Femur (tissue), 1 donor: ENCODE results near the gene CEP128.

Experiments used
- DNase-seq: peaks from one replicate; pipeline ENCODE4 v3.0.0-alpha.2; 2017

CEP128 gene

DNA sequence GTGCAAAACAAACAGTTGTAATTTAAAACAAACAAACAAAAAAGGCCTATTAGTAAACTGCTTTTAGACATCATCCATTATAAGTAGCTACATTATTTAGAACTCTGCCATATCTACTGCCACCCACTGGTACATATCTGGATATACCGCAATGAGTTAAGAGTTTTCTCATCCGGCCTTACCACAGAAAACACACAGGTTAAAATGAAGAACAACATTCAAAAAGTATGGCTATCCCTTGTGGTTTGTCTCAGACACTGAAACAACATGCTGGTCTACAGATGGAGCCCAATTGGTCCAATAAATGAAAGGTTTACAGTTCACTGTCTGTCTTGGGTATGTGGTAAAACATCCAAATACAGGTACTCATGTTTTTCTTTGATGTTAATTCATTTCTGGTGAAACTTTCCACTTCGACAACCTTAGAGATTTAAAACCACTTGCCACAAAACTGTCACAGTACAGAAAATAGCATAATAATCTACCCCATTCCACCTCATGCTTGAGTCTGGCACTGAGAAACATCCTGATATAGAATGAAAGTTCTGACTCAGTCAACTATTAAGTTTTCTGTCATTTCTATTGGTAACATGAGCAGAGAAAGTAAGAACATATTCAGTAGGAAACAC, 354.3 kb downstream of the CEP128 start:
- DNase-seq, result no peak

DNA sequence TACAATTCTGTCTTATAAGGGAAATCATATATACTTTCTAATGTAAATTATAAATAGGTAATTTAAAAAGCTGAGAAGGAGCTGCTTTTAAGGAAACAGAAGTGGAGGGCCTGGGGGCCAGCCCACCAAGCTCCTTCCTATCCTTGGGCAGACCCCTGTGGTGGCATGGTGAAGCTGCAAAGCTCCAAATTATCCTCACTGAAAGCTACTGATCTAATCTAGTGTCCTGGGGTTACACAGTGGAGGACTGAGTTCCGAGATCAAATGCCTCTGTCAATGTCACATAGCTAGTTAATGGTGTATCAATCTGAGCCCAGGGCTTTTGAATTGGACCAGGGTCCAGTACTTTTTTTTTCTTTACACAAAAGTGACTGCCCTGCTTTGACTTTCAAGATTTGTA, 355.4 kb downstream of the CEP128 start:
- DNase-seq, result no peak

DNA sequence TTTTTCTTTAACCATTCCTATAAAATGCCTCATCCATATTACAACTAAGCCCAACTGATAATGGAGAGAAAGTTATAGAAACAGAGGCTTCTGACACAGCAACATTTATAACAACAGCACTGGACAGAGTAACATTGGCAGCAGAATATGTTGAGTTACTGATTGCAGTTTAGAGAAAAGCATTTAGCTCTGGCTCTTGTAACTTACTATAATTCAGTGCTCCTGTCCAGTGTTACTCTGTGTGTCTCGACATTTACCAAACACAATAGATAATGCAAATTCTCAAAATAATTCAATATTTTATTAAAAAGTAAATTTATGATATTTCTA, 356.1 kb downstream of the CEP128 start:
- DNase-seq, result no peak

DNA sequence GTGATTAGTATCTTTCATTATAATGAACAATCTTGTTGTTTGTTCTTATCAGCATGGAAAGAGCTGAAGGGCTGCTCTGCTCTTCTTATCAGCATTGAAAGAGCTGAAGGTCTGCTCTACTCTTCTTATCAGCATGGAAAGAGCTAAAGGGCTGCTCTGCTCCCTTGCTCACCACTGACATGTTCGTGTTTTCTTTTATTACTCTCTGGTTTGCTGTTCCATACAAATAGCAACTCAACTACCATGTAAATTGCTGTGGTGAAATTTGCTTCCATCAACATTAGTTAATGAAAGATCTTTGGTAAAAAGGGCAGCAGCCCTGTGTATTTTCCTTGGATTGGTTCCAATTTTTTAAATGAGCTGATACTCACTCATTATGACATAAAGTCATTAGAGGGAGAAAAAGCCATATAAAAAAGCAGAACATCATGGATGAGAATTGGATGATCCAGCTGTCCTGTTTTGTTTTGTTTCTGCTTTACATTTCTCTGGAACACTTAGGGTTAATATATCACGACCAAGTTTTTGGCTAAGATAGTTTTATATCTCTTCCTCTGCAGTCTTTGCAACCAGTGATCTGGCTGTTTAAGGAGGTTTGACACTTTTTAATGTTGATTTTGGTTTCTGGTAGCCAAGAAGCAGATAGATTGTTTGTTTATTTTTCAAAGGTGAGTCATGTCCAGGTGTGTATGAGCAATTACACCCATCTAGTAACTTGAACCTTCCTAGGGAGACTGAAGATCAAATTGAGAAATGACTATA, 356.6 kb downstream of the CEP128 start:
- no peak for DNase-seq

DNA sequence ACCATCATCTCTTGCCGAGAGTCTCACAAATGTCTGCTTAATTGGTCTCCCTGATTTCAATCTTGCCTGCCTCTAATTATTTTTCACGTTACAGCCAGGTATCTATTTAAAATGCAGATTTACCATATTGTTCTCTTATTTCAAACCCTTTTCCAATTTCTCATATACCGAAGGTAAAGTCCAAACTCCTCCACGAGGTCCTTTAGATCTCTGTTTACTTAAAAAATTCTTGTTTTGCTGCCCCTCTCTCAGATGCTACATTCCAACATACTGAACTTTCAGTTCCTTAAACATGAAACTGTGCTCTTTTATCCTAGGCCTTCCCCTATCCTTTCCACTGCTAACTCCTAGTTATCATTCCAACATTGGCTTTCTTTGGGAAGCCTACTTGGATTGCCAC, 363.9 kb downstream of the CEP128 start:
- no peak for DNase-seq

DNA sequence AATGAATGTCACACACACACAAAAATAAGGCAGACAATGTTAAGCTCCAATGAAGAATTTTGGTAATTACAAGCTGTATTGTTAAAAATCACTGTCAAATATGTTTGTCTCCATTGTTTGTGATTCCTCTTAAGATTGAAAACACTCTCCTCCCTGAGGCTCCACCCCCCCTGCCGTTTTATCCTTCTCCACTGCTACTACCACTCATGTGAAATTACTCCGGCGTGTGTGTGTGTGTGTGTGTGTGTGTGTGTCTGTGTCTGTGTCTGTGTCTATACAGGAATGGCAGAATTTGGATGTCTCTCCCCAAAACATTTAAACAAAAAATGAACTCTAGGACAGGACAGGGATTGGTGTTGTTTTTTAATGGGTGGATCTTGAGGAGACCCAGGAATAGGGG, 365.1 kb downstream of the CEP128 start:
- DNase-seq, result no peak

DNA sequence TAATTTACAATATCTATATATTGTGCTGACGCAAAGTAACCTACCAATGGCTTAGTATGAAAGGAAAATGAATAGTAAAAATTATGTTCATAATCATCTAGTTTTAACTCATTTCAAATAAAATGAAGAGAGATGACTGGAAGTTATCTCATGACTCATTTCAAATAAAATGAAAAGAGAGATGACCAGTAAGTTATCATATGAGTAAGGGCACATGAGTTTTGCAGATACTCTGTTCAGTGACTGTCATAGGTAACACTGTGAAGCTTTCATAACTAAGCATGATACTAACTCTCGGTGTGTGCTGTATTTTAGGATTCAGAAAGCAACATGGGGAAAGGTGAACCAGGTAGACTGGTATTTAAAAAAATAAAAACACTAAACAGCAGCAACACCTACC, 365.8 kb downstream of the CEP128 start:
- no peak for DNase-seq

DNA sequence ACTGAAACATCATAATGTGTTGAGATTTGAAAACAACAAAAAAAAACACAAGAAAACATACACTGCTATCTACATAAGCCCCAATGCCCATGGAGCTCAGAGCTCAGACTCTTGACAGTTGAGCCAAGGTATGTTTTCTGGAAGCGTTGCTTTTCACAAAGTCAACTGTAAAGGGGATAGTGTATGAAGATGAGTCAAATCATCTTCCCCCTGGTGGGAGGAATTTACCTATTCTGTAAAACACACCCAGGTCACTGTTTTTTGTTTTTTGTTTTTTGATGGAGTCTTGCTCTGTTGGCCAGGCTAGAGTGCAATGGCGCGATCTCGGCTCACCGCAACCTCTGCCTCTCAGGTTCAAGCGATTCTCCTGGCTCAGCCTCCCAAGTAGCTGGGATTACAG, 368.9 kb downstream of the CEP128 start:
- DNase-seq, result no peak

DNA sequence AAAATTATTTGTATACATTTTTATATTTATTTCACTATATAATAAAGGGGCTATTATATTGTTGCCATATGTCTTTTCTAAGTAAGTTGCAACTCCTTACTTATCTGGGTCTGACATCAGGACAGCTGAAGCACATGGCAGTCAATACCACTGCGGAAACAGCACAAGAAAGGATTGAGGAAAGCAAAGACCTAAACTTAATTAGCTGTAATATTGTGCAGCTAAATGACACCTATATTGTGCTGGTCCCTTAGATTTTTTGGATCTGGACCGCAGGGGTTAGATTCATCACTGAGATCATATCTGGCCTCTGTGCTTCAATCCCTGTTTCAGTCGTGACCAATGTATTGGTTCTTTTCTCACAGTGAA, 370.6 kb downstream of the CEP128 start:
- no peak for DNase-seq

DNA sequence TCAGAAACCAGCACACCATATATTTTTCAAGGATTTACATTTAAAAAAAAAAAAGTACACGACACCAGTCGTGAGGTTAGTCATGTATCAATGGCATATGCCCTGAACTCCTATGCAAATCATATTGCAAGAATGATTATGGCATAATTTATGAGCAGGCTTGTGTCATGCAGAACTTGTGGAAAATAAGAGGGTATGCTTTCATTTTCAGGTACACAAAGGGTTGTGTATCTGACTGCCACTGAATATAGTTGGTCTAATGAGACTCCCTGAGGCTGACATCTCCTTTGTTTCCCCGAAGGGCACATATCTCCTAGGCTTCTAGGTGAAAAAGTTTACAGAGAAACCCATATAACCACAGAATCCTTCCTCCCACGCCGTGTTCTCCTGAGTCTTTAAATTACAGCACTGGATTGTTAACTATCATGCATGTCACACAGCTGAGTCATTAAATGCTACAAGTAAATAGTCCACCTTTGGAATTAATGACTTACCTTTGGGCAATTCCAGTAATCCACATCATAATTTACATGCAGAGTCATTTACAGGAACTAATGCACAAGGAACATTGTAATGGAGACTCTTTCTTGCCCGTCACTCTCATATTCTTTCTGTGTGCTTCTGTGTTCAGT, 373.5 kb downstream of the CEP128 start:
- no peak for DNase-seq

DNA sequence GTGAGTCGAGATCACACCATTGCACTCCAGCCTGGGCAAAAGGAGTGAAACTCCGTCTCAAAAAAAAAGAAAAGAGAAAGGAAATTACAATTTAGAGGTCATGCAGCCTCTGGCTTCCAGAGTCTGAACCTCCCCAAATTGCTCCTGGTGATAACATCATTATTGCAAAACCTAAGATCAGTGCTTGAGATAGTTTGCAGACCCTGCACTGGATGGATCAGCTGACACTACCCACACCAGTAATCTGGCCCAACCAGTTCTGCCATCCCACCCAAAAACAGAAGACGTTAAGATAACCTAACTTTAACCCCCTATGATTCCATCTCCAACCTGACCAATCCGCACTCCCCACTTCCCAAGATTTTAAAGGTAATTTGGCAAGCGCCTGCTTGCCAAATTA, 376.5 kb downstream of the CEP128 start:
- no peak for DNase-seq

DNA sequence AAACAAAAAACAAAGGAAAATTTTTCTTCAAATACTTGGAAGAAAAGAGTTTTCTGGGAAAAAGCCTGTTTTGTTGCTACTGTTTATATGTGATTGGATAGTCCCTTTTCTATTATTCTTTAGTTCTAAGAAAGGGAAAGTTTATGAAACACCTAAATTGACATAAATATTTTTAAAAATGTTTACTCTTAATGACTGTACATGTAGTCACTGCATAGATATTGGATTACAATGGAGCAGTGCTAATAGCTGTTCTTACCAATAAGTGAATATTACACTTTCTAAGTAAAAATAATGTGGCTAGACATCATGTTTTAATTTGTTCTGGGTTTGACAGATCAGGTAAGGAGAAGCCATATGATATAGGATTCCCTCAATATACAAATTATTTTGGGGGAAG, 377.5 kb downstream of the CEP128 start:
- DNase-seq, result no peak

DNA sequence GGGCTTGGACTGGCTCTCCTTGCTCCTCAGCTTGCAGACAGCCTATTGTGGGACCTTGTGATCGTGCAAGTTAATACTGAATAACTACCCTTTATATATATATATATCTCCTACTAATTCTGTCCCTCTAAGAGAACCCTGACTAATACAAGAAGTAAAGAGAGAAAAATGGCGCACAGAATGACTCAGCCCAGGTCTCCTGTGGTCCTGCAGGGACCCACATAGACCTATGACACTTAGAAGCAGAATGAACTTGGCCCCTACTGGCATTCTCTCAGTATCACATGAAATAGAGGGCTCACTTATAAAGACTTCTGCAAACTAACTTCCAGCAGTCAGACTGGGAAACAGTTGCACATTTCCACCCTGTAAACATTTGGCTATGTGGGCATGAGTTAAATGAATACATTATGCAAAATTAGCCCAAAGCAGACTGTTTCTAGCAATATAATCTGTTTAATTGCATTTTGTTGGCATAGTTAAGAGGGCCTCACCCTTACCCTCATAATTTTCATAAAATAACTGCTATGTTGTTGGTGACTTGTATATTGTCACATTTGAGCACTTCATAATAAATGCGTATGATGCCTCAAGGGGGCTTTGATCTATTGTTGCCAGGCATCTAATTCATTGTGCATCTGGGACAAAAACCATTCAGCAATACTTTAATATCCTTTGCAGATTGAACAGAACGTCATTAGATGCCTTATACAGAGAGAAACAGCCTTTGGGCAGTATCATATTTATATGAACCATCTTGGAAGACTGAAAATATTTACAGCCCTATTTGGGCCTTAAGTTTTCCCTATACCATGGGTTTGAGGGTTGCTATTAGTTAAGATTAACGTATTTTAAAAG, 380.5 kb downstream of the CEP128 start:
- DNase-seq, result no peak

DNA sequence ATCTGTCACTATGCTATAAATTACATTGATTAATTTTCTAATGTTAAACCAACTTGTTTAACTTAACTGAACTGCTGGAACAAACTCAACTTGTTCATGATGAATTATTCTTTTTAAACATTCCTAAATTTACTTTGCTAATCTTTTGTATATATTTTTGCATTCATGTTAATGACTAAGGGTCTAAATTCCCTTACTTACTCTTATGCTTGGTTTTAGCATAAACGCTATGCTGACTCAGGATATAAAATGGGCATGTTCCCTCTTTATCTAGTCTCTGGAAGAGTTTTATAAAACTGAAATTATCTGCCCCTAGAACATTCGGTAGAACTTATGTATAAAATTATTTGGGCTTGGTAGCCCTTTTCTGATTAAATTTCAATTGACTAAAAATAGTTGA, 387.4 kb downstream of the CEP128 start:
- no peak for DNase-seq

DNA sequence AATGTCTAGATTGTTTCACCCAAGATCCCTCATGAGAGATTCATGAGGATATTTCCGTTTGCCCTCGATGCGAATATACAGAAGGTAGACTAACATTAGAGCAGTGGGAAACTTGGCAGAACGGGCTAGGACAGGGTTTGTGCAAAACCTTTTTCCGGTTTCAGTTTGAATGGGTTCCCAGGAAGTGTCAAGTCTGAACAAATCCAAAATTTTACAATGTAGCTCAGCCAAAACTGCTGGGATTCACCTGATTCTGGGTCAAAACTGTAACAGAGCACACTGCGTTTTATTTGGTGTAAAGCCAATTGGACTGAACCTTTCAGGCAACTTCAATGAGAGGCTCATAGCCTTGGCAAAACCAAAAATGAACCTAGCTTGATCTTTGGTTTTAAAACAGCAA, 392.4 kb downstream of the CEP128 start:
- no peak for DNase-seq

DNA sequence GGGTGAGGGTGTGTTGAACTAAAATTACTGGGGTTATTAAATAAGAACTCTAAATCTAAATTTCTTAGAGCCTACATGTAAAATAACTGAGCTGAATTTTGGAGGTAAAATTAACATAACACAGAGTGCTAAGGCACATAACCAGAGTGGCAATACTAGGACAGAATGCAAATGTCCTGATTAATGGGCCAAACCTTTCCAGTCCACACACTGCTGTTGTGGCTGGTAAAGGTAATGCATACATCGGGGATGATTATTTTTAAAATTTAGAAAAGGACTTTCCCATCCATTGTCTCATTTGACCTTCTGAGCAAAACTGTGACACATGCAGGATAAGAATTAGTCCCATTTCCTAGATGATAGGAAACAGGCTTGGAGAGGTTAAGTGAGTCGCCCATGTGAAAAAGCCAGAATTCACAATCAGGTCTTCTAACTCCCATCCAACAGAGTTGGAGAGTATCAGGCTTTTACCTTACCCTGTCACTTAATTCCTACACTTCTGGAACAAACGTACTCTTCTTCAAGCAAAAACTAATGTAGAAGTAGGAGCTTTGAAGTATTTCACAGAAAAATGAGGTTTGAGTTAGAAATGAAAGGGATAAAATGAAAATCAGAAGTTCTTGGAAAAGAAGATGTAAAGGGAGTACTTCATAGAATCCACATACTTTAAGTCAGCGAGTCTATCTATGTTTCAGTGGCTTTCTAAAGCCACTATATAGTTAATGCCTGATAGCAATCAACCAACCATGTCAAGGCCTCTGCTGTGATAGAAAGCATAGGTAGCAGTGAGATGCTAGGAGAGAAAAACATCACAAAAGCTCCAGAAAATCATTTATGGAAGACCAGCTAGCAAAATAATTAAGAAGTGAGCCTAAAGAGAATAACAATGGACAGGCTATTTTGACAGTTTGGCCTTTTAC, 395.3 kb downstream of the CEP128 start:
- no peak for DNase-seq

DNA sequence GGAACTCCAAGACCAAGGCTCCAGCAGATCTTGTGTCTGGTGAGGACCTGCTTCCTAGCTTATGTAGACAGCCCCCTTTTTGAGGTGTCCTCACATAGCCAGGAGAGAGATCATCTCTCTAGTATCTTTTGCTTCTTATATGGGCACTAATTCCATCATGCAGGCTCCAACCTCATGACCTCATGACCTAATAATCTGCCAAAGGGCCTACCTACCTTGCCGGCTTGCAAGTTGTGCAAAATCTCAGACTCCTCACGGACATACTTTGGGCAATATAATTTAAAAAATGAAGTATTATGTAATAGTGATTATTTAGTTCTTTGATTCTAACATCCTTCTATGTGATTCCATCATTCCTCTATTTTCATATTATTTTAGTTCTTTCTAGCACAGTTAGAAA, 397.2 kb downstream of the CEP128 start:
- DNase-seq, result no peak

DNA sequence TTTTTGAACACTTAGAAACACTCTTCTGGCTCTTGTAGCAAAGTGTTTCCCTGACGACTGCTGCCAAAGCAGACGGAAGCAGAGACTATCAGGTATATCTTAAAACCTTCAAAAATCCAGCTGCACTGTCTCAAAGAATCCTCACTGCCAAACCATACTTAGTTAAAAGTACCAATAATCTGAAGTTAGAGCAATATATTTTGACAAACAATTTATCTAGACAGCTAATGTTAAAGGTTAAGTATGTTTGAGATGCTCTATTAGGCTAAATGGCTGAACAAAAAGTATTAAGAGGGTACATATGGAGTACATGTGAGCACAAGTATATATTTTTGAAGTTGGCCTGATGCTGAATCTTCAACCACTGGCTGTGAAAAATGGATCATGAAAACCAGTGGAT, 398.3 kb downstream of the CEP128 start:
- DNase-seq, result no peak

DNA sequence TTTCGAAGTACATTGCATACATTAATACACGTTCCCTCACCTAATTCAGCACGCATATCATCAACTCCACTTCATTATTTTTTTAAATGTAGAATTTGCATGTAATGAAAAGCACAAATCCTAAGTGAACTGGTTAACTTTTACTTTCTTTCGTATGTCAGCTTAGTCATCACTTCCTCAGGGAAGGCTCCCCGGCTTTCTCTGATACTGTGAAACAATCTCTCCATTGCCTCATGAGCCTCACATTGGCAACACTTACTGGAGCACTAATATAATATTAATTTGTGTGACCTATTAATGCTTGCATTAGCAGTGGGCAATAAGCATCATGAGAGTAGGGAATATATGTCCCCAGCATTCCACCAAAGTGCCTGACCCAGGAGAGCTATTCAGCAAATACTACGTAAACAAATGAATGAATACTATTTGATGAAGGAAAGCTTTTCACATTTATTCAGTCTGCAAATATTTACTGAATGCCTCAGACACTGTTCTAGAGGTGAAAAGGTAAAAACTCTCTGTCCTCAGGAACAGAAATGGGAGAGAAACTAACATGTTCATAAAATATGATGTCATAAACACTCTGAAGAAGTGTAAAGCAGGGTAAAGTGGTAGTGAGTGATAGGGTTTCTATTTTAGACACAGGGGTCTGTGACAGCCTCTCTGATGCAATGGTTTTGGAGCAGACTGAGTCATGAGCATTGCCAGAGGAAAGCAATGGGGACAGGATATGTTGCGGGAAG, 402.7 kb downstream of the CEP128 start:
- DNase-seq, result no peak

DNA sequence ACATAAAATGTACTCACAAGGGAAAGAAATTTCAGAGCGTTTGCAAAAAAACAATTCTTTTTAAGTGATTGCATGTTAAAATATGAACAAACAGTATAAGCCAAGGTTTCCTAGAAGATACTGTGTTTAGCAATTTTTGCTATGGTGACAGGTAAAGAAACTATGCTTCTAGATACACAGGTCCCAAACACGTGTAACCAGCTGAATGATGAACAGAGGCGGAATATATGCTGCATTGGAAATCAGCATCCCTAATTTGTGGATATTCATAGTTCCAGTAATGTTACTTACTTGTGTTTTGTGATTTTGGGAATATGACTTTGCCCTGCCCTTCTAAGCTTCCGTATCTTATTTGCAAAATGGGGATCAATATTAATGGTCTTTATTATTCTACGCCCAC, 403.9 kb downstream of the CEP128 start:
- DNase-seq, result no peak

DNA sequence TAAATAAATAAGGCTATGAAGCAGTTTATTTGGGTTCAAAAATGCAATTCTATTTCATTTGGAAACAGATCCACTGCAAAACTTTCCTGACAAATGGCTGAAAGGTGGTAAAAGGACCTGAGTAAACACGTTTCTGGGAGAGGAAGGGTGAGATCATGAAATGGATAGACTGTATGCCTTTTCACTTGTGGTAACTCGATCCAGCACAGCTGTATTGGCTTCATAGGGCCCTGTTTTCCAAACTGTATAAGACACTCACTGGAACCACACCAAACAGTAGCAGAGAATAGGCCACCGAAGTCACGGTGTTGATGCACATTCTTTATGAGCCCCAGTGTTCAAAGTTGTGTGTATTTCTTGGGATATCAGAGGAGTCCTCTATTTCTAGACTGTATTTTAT, 405.1 kb downstream of the CEP128 start:
- DNase-seq, result no peak

DNA sequence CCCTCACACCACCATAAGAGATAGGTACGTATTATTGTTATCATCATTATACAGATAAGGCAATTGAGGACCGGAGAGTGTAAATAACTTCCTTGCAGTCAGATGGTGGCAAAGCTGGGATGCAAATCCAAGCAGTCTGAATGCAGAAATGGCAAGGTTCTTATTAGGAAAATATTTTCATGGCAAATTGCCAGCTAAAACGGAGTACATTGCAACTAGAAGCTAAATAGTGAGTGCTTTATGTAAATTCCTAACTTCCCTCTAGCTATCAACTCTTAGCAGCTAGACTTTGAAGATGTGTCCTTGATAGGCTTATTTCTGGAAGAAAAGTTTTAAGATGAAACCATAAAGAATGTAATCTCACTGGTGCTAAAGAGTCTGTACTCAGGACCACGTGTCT, 406.4 kb downstream of the CEP128 start:
- no peak for DNase-seq
